Prostate gland (tissue), 2 donors: Measurements from ENCODE around the gene RTCA.

Experiments
- POLR2A ChIP-seq: fragments of 450-650 bp; IDR thresholded peaks from one replicate; pipeline ENCODE4 v1.6.1; 2016; ENCODE audit warnings: antibody characterized with exemption, mild to moderate bottlenecking
- TF ChIP-seq, protein P1 (sequence below), 4 experiments: fragments of 200-600 bp in 2 of 4; fragments of 450-650 bp in 2 of 4; sonication (generic) in 2 of 4; IDR thresholded peaks; 1 replicate in 3 of 4; 2 replicates in 1 of 4; pipeline ENCODE4 v1.5.1; 2016 to 2019; ENCODE audit warnings: antibody characterized with exemption in 4 of 4, mild to moderate bottlenecking in 2 of 4, moderate library complexity in 2 of 4

DNA sequence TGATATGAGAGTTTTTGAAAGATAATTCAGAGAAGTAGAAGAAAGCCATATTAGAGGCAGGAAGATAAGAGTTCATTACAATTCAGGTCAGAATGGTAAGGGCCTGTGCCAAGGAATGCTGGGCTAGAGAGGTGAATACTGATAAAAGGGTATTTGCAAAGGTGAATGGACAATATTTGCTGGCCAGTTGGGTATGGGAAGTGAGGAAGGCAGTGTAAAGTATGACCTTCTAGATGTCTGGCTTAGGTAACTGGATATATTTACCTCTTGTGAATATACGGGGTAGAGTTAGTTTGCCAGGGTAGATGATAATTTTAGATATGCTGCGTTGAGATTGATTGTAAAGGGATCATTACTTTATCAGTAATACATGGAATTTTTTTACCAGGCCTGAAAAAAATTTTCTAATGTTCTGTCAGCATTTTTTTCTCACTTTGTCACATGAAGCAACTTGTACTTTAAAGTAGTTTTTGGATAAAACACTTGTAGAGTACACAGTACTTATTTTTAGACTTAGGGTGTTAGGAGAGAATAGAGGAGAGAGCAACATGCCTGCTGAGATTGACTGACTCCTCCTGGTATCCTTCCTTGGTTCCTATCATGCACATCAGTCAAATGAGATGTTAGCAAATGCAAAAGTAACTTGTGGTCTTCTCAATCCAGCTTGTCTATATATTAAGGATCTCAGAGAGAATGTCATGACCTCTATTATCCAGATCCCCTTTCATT, 14.1 kb downstream of the RTCA start:
- no peak for TF ChIP-seq POLR2A
- TF ChIP-seq, protein P1, sequence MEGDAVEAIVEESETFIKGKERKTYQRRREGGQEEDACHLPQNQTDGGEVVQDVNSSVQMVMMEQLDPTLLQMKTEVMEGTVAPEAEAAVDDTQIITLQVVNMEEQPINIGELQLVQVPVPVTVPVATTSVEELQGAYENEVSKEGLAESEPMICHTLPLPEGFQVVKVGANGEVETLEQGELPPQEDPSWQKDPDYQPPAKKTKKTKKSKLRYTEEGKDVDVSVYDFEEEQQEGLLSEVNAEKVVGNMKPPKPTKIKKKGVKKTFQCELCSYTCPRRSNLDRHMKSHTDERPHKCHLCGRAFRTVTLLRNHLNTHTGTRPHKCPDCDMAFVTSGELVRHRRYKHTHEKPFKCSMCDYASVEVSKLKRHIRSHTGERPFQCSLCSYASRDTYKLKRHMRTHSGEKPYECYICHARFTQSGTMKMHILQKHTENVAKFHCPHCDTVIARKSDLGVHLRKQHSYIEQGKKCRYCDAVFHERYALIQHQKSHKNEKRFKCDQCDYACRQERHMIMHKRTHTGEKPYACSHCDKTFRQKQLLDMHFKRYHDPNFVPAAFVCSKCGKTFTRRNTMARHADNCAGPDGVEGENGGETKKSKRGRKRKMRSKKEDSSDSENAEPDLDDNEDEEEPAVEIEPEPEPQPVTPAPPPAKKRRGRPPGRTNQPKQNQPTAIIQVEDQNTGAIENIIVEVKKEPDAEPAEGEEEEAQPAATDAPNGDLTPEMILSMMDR (IDR thresholded peaks at IDR 0.05) = no peak
